ENCODE measurements around the gene SLC41A2. TPM values are rescaled to one million over a fixed set of nuclear protein-coding genes. Genes with fewer than 3 reads are reported as not detected.

Gene SLC41A2
- total RNA-seq, 3 donors from 2014 or later, result 29.3 to 46.2 (median 41.9) TPM

DNA sequence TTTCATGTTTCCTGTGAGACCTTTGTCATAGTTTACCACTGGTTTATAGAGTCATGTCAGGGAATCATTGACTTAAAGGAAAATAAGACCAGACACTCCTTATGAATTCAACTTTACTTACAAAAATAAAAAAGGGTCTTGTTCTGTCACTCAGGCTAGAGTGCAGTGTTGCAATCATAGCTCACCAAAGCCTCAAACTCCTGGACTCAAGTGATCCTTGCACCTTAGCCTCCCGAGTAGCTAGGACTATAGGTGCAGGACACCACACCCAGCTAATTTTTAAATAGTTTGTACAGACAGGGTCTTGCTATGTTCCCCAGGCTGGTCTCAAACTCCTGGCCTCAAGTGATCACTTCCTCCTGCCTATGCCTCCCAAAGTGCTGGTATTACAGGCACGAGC is 19.0 kb downstream of the SLC41A2 start:
- no peak for DNase-seq (ENCODE audit: low spot score in 2 of 2)
- no peak overlapping the region for H3K27ac ChIP-seq
- no peaks in the 10 kb centered on the region for H3K4me1 ChIP-seq
- H3K9me3 ChIP-seq, result no peaks in the 10 kb centered on the region
- intact Hi-C loops (cut with DNase I; ENCODE audit: low total_unique reads), result no loop called here
- H3K27me3 ChIP-seq, result no peaks in the 10 kb centered on the region
- H3K36me3 ChIP-seq, result no peaks in the 10 kb centered on the region
- no peak overlapping the region for H3K4me3 ChIP-seq
- TF ChIP-seq POLR2A (IDR thresholded peaks at IDR 0.05), result no peak
- no peak for TF ChIP-seq POLR2AphosphoS5 (IDR thresholded peaks at IDR 0.05)
- TF ChIP-seq, protein P1, sequence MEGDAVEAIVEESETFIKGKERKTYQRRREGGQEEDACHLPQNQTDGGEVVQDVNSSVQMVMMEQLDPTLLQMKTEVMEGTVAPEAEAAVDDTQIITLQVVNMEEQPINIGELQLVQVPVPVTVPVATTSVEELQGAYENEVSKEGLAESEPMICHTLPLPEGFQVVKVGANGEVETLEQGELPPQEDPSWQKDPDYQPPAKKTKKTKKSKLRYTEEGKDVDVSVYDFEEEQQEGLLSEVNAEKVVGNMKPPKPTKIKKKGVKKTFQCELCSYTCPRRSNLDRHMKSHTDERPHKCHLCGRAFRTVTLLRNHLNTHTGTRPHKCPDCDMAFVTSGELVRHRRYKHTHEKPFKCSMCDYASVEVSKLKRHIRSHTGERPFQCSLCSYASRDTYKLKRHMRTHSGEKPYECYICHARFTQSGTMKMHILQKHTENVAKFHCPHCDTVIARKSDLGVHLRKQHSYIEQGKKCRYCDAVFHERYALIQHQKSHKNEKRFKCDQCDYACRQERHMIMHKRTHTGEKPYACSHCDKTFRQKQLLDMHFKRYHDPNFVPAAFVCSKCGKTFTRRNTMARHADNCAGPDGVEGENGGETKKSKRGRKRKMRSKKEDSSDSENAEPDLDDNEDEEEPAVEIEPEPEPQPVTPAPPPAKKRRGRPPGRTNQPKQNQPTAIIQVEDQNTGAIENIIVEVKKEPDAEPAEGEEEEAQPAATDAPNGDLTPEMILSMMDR (IDR thresholded peaks at IDR 0.05), result no peak

DNA sequence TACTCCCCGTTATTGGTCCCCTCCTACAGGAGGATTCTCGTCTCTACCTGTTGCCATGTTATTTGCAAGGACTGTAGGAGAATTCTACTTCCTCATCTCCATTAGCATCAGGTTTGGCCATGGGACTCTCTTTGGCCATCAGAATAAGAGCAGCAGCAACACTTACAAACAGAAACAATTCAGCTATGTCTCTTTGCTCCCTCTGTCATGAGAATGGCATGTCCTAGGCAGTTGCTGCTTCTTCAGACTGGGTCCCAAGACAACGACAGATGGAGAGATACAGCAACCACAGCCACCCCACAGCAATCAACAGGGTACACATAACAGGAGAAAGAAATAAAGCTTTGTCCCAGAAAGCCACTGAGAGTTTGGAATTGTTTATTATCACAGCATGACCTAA is 19.7 kb downstream of the SLC41A2 start:
- H3K27ac ChIP-seq, result no peak overlapping the region
- TF ChIP-seq POLR2A (IDR thresholded peaks at IDR 0.05), result no peak
- no peak for TF ChIP-seq POLR2AphosphoS5 (IDR thresholded peaks at IDR 0.05)
- TF ChIP-seq, protein P1 (IDR thresholded peaks at IDR 0.05), result no peak
- H3K36me3 ChIP-seq, result no peaks in the 10 kb centered on the region
- no peaks in the 10 kb centered on the region for H3K4me1 ChIP-seq
- H3K4me3 ChIP-seq, result no peak overlapping the region
- no peaks in the 10 kb centered on the region for H3K27me3 ChIP-seq
- DNase-seq (ENCODE audit: low spot score in 2 of 2), result no peak
- intact Hi-C loops (cut with DNase I; ENCODE audit: low total_unique reads), result no loop called here
- no peaks in the 10 kb centered on the region for H3K9me3 ChIP-seq

DNA sequence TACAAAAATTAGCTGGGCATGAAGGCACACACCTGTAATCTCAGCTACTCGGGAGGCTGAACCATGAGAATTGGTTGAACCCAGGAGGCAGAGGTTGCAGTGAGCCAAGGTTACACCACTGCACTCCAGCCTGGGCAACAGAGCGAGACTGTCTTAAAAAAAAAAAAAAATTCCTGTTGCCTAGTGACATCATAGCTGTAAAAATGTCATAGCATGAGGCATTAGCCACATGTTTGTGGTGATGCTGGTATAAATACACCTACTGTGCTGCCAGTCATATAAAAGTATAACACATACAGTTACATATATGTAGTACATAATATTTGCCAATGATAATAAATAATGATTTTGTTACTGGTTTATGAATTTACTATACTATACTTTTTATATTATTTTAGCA is 22.2 kb downstream of the SLC41A2 start:
- Histone ChIP-seq H3K4me1 (no peaks in the 10 kb centered on the region), H3K27me3 (no peaks in the 10 kb centered on the region), H3K9me3 (no peaks in the 10 kb centered on the region), H3K4me3 (no peak overlapping the region), H3K27ac (no peak overlapping the region), H3K36me3 (no peaks in the 10 kb centered on the region)
- intact Hi-C loops (cut with DNase I; ENCODE audit: low total_unique reads), result no loop called here
- no peak for TF ChIP-seq POLR2AphosphoS5 (IDR thresholded peaks at IDR 0.05)
- DNase-seq (ENCODE audit: low spot score in 2 of 2), result no peak

DNA sequence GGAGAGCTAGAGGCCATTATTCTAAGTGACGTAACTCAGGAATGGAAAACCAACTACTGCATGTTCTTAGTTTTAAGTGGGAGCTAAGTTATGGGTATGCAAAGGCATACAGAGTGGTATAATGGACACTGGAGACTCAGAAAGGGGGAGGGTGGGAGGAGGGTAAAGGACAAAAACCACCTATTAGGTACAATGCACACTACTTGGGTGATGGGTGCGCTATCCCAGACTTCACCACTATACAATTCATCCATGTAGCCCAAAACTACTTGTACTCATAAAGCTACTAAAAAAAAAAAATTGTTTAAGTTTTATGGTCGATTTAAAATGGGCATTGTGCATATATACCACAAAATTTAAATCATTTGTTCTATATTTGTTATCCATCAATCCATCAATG is 24.3 kb downstream of the SLC41A2 start:
- no peak overlapping the region for H3K4me3 ChIP-seq
- H3K27ac ChIP-seq, result no peak overlapping the region
- H3K27me3 ChIP-seq, result no peaks in the 10 kb centered on the region
- intact Hi-C loops (cut with DNase I; ENCODE audit: low total_unique reads), result no loop called here
- no peaks in the 10 kb centered on the region for H3K4me1 ChIP-seq
- TF ChIP-seq, protein P1 (IDR thresholded peaks at IDR 0.05), result no peak
- TF ChIP-seq POLR2AphosphoS5 (IDR thresholded peaks at IDR 0.05) (no peak), POLR2A (IDR thresholded peaks at IDR 0.05) (no peak)
- no peaks in the 10 kb centered on the region for H3K9me3 ChIP-seq
- H3K36me3 ChIP-seq, result no peaks in the 10 kb centered on the region
- DNase-seq (ENCODE audit: low spot score in 2 of 2), result no peak

DNA sequence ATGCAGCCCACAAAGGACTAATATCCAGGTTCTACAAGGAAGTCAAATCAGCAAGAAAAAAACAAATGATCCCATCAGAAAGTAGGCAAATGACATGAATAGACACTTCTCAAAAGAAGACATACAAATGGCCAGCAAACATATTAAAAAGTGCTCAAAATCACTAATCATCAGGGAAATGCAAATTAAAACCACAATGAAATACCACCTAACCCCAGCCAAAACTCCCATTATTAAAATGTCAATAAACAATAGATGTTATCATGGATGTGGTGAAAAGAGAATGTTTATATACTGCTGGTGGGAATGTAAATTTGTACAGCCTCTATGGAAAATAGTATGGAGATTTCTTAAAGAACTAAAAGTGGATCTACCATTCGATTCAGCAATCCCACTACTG is 25.0 kb downstream of the SLC41A2 start:
- intact Hi-C loops (cut with DNase I; ENCODE audit: low total_unique reads), result no loop called here
- no peak overlapping the region for H3K4me3 ChIP-seq
- TF ChIP-seq, protein P1 (IDR thresholded peaks at IDR 0.05), result no peak
- TF ChIP-seq POLR2A (IDR thresholded peaks at IDR 0.05) (no peak), POLR2AphosphoS5 (IDR thresholded peaks at IDR 0.05) (no peak)
- no peaks in the 10 kb centered on the region for H3K36me3 ChIP-seq
- H3K9me3 ChIP-seq, result no peaks in the 10 kb centered on the region
- no peaks in the 10 kb centered on the region for H3K27me3 ChIP-seq
- no peaks in the 10 kb centered on the region for H3K4me1 ChIP-seq
- no peak overlapping the region for H3K27ac ChIP-seq
- DNase-seq (ENCODE audit: low spot score in 2 of 2), result no peak

All from breast epithelium (tissue), 4 donors.